Activated CD4-positive, alpha-beta T cell treated with anti-CD3 and anti-CD28 coated beads, Interleukin-2, Interleukin-6, amounts not matched to agents 100 ng/mL and 50 ng/mL, durations not matched to agents 16 hours and 8 hours (primary cell): ENCODE results near the gene OR2AT4.
"Not testable (repeated sequence)": the region's sequence is repeated elsewhere in the genome, so short reads cannot be mapped to it uniquely, and the experiment has no call there.

Experiments
- DNase-seq: peaks from one replicate; pipeline ENCODE4 v3.0.0-alpha.2; 2020

The OR2AT4 gene

GRCh38 chr11:75096456-75097172 lies at the start of gene OR2AT4:
Gene OR2AT4, minus strand, starts transcription at chr11:75096876.
- DNase-seq, result no peak

- DNase-seq, result no peak
These were observed 49.4 kb upstream of the OR2AT4 start for GRCh38 chr11:75145972-75146519.

- DNase-seq, result no peak
These were observed 48.7 kb upstream of the OR2AT4 start for GRCh38 chr11:75145196-75145971.

- no peak for DNase-seq
These were observed 48.0 kb upstream of the OR2AT4 start for GRCh38 chr11:75144716-75145014.

GRCh38 chr11:75143420-75143731 lies 46.7 kb upstream of the OR2AT4 start:
- no peak for DNase-seq

GRCh38 chr11:75142714-75143419 lies 46.2 kb upstream of the OR2AT4 start:
- DNase-seq, result peak; percentile 93

GRCh38 chr11:75141166-75141565 lies 44.5 kb upstream of the OR2AT4 start:
- DNase-seq, result no peak

- peak; percentile 85 for DNase-seq
These were observed 43.8 kb upstream of the OR2AT4 start for GRCh38 chr11:75140269-75141138.

GRCh38 chr11:75135651-75136050 lies 39.0 kb upstream of the OR2AT4 start:
- DNase-seq, result no peak

- DNase-seq, result no peak
These were observed 38.5 kb upstream of the OR2AT4 start for GRCh38 chr11:75135021-75135650.

- no peak for DNase-seq
These were observed 37.3 kb upstream of the OR2AT4 start for GRCh38 chr11:75133976-75134375.

GRCh38 chr11:75132080-75132479 lies 35.4 kb upstream of the OR2AT4 start:
- DNase-seq, result no peak

- no peak for DNase-seq
These were observed 29.9 kb upstream of the OR2AT4 start for GRCh38 chr11:75126564-75126963.

- DNase-seq, result no peak
These were observed 21.9 kb upstream of the OR2AT4 start for GRCh38 chr11:75118577-75118976.

GRCh38 chr11:75114465-75114864 lies 17.8 kb upstream of the OR2AT4 start:
- DNase-seq, result no peak

- DNase-seq, result no peak
These were observed 16.4 kb upstream of the OR2AT4 start for GRCh38 chr11:75113030-75113429.

- DNase-seq, result no peak
These were observed 15.5 kb upstream of the OR2AT4 start for GRCh38 chr11:75112200-75112599.

- DNase-seq, result no peak
These were observed 10.5 kb upstream of the OR2AT4 start for GRCh38 chr11:75107187-75107586.

GRCh38 chr11:75105967-75106681 lies 9.4 kb upstream of the OR2AT4 start:
- DNase-seq, result not testable (repeated sequence)

GRCh38 chr11:75105462-75105925 lies 8.8 kb upstream of the OR2AT4 start:
- no peak for DNase-seq

GRCh38 chr11:75103380-75104026 lies 6.8 kb upstream of the OR2AT4 start:
- DNase-seq, result peak; percentile 76
